Measurements from ENCODE around the gene DRC1. TPM values are rescaled to one million over a fixed set of nuclear protein-coding genes. Genes with fewer than 3 reads are reported as not detected.

DRC1 gene
- polyA plus RNA-seq, 1 of the 3 experiments (the other 2 are of a cell fraction) = 0.18 TPM

DNA sequence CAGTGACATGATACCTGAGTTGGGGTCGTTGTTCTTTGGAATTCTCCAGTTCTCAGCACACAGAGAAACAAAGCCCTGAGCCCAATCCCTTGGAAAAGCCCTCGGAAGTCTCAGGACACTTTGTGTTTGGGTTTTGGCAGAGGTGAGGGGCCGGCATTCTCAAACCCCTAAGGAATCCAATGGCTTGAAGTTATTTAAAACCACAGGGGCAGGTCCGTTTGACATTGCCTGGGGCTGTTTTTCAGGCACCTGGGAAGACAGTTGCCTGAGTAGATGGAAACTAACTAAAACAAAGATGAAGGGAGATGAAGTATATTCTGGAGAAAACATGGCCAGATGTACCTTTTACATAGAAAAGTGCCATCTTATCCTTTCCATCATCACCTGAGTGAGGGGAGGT, 98.7 kb downstream of the DRC1 start:
- Histone ChIP-seq H3K9me3 (no peaks in the 10 kb centered on the region), H3K9ac (no peak overlapping the region), H3K4me1 (ENCODE audit: control insufficient read depth in 1 of 2, insufficient read depth in 2 of 2, low read depth in 1 of 2, low read length in 1 of 2) (no peaks in the 10 kb centered on the region), H3K4me3 (ENCODE audit: low read depth in 2 of 2, low read length in 1 of 2) (no peak overlapping the region), H2AFZ (ENCODE audit: low read depth) (no peak overlapping the region), H3K27me3 (ENCODE audit: insufficient read depth) (peaks cover 46% of the 10 kb centered on the region), H3K4me2 (no peak overlapping the region), H4K20me1 (ENCODE audit: insufficient read depth) (no peaks in the 10 kb centered on the region), H3K9me2 (no peaks in the 10 kb centered on the region), H3K79me2 (ENCODE audit: insufficient read depth) (no peaks in the 10 kb centered on the region), H3F3A (replicated peaks; ENCODE audit: insufficient read depth) (no peaks in the 10 kb centered on the region), H3K27ac (ENCODE audit: low read depth in 2 of 2, low read length in 1 of 2) (no peak overlapping the region), H3K36me3 (replicated peaks in 1 of 2; ENCODE audit: control insufficient read depth in 1 of 2, insufficient read depth in 2 of 2, low read length in 1 of 2) (no peaks in the 10 kb centered on the region)
- POLR2A ChIA-PET = no interaction called here
- no peak for DNase-seq
- CTCF ChIA-PET = no interaction called here
- TF ChIP-seq, protein P1, sequence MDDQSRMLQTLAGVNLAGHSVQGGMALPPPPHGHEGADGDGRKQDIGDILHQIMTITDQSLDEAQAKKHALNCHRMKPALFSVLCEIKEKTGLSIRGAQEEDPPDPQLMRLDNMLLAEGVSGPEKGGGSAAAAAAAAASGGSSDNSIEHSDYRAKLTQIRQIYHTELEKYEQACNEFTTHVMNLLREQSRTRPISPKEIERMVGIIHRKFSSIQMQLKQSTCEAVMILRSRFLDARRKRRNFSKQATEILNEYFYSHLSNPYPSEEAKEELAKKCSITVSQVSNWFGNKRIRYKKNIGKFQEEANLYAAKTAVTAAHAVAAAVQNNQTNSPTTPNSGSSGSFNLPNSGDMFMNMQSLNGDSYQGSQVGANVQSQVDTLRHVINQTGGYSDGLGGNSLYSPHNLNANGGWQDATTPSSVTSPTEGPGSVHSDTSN (IDR thresholded peaks at IDR 0.05) = no peak
- TF ChIP-seq CTCF (IDR thresholded peaks at IDR 0.05) = no peak
- TF ChIP-seq, protein P2, sequence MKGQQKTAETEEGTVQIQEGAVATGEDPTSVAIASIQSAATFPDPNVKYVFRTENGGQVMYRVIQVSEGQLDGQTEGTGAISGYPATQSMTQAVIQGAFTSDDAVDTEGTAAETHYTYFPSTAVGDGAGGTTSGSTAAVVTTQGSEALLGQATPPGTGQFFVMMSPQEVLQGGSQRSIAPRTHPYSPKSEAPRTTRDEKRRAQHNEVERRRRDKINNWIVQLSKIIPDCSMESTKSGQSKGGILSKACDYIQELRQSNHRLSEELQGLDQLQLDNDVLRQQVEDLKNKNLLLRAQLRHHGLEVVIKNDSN (IDR thresholded peaks at IDR 0.05; ENCODE audit: borderline replicate concordance, low read depth) = no peak
- TF ChIP-seq MAX (IDR thresholded peaks at IDR 0.05; ENCODE audit: low read depth) = no peak
- no peak for TF ChIP-seq EP300 (IDR thresholded peaks at IDR 0.05; ENCODE audit: borderline replicate concordance in 1 of 2, low read depth in 1 of 2, low read length in 1 of 2)
- TF ChIP-seq NRF1 (IDR thresholded peaks at IDR 0.05; ENCODE audit: low read depth, low read length) = no peak
- TF ChIP-seq IRF3 (IDR thresholded peaks at IDR 0.05; ENCODE audit: low read depth, low read length) = no peak
- TF ChIP-seq RFX5 (IDR thresholded peaks at IDR 0.05; ENCODE audit: low read length) = no peak
- no peak for TF ChIP-seq GABPA (IDR thresholded peaks at IDR 0.05; ENCODE audit: low read depth)
- no peak for TF ChIP-seq POLR2AphosphoS5 (IDR thresholded peaks at IDR 0.05; ENCODE audit: low read depth, low read length)
- no peak for TF ChIP-seq JUND (IDR thresholded peaks at IDR 0.05)
- no peak for TF ChIP-seq FOXM1 (IDR thresholded peaks at IDR 0.05; ENCODE audit: low read depth)
- TF ChIP-seq CHD2 (IDR thresholded peaks at IDR 0.05; ENCODE audit: low read length, partially characterized antibody) = no peak
- no peak for TF ChIP-seq SMC3 (IDR thresholded peaks at IDR 0.05; ENCODE audit: low read depth, low read length)
- no peak for TF ChIP-seq FOSL2 (IDR thresholded peaks at IDR 0.05; ENCODE audit: borderline replicate concordance, low read depth)
- no peak for TF ChIP-seq MXI1 (IDR thresholded peaks at IDR 0.05; ENCODE audit: low read depth, low read length)
- no peak for TF ChIP-seq TAF1 (IDR thresholded peaks at IDR 0.05; ENCODE audit: borderline replicate concordance, low read depth, low read length)
- TF ChIP-seq MEF2A (IDR thresholded peaks at IDR 0.05; ENCODE audit: borderline replicate concordance, low read depth) = no peak
- no peak for TF ChIP-seq RCOR1 (IDR thresholded peaks at IDR 0.05; ENCODE audit: low read length)
- TF ChIP-seq, protein P3, sequence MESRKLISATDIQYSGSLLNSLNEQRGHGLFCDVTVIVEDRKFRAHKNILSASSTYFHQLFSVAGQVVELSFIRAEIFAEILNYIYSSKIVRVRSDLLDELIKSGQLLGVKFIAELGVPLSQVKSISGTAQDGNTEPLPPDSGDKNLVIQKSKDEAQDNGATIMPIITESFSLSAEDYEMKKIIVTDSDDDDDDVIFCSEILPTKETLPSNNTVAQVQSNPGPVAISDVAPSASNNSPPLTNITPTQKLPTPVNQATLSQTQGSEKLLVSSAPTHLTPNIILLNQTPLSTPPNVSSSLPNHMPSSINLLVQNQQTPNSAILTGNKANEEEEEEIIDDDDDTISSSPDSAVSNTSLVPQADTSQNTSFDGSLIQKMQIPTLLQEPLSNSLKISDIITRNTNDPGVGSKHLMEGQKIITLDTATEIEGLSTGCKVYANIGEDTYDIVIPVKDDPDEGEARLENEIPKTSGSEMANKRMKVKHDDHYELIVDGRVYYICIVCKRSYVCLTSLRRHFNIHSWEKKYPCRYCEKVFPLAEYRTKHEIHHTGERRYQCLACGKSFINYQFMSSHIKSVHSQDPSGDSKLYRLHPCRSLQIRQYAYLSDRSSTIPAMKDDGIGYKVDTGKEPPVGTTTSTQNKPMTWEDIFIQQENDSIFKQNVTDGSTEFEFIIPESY (IDR thresholded peaks at IDR 0.05; ENCODE audit: borderline replicate concordance, low read depth) = no peak
- 25% methylated on average over 4 of the region's 4 CpGs for WGBS (ENCODE audit: low lambda C conversion rate)

All from SK-N-SH (cell line).